GM13977 (cell line): ENCODE measurements around the gene MRPL2.

ENCODE experiments used
- DNase-seq: peaks from one replicate; pipeline ENCODE4 v3.0.0; 2012; ENCODE audit warnings: low spot score
- CTCF ChIP-seq: IDR thresholded peaks from 2 replicates; pipeline ENCODE4 v1.5.1; 2012; ENCODE audit warnings: mild to moderate bottlenecking, control low read depth; ENCODE audit not compliant: insufficient read depth; ENCODE audit errors: extremely low read depth, missing control alignments
- in situ Hi-C: fragments of 300-500 bp; cut with MboI; formaldehyde crosslinking; loops from one replicate; pipeline ENCODE4 v1.12.0; 2022; ENCODE audit warnings: low sequenced_read_pairs, low pct_unique_long_range_greater_than_20kb, mixed read lengths, inconsistent platforms; ENCODE audit not compliant: unreplicated experiment

MRPL2 gene

GRCh38 chr6:43014434-43014909, 44.8 kb downstream of the MRPL2 start:
- no peak for DNase-seq
- no peak for TF ChIP-seq CTCF
- in situ Hi-C loops: no loop called here

- peak; percentile 99 for DNase-seq
- in situ Hi-C loops: no loop called here
- no peak for TF ChIP-seq CTCF
These were observed 45.3 kb downstream of the MRPL2 start, which contains the start of the genes KLHDC3 and MEA1 for GRCh38 chr6:43013843-43014433. Gene KLHDC3 (plus strand): TSS chr6:43014249. CDS start chr6:43017193, 2,944 bp downstream. Gene MEA1 (minus strand): TSS chr6:43013946. CDS start chr6:43013813, 133 bp downstream.

GRCh38 chr6:43013097-43013842, 46.0 kb downstream of the MRPL2 start:
- DNase-seq: no peak
- in situ Hi-C loops: no loop called here
- TF ChIP-seq CTCF: no peak

- no peak for TF ChIP-seq CTCF
- no peak for DNase-seq
- in situ Hi-C loops: no loop called here
These were observed 46.9 kb downstream of the MRPL2 start for GRCh38 chr6:43012364-43012763.

DNA sequence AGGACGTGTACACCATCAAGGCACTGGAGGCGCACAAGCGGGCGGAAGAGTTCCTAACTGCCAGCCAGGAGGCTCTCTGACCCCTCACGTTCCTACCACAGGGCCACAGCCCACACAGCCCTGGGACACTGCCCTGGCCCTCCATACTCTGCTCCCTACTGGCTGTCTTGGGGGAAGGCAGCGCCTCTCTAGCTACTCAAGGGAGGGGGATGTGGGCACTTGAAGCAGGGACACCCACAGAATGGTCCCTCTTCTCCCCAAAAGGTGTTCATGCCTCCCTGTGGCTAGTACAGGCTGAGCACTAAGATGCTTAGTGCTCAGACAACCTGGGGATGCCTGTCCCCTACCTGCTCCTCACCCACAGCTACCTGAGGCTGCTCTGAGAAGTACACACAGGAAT, 48.0 kb downstream of the MRPL2 start:
- no peak for DNase-seq
- no peak for TF ChIP-seq CTCF
- in situ Hi-C loops: no loop called here

GRCh38 chr6:43009124-43009523, 50.1 kb downstream of the MRPL2 start:
- DNase-seq: peak; percentile 43
- in situ Hi-C loops: no loop called here
- peak; percentile 53 for TF ChIP-seq CTCF
